NCI-H748 treated with DMSO at 0.1 percent for 48 hours (cell line): ENCODE measurements around the gene RAMP2.
"Not testable (repeated sequence)": the region's sequence is repeated elsewhere in the genome, so short reads cannot be mapped to it uniquely, and the experiment has no call there.

Source experiments
- DNase-seq: peaks from one replicate; lab custom pipeline; 2025; lab: John Stamatoyannopoulos, UW

RAMP2 gene

DNA sequence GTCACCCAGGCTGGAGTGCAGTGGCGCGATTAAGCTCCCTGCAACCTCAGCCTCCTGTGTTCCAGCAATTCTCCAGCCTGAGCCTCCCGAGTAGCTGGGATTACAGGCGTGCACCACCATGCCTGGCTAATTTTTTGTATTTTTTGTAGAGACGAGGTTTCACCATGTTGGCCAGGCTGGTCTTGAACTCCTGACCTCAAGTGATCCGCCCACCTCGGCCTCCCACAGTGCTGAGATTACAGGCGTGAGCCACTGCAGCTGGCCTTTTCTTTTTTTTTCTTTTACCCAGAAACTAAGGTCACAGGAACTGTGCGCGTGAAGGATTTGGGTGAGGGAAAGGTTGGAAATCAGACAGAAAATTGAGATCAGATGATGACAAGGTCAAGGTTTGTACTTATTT lies 8.9 kb downstream of the RAMP2 start:
- DNase-seq, result not testable (repeated sequence)

DNA sequence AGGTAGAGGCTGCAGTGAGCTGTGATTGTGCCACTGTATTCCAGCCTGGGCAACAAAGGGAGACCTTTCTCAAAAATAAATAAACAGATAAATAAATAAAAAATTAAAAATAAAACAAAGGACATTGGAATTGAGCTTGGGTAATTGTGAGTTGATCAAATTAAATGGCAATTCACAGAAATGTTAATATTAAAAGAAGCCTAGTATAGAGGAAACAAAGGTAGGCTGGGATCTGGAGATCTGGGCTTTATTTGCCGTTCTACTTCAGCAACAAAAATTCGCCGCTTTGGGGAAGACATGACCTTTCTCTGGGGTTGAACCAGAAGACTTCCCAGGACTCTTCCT lies 11.9 kb downstream of the RAMP2 start:
- no peak for DNase-seq

DNA sequence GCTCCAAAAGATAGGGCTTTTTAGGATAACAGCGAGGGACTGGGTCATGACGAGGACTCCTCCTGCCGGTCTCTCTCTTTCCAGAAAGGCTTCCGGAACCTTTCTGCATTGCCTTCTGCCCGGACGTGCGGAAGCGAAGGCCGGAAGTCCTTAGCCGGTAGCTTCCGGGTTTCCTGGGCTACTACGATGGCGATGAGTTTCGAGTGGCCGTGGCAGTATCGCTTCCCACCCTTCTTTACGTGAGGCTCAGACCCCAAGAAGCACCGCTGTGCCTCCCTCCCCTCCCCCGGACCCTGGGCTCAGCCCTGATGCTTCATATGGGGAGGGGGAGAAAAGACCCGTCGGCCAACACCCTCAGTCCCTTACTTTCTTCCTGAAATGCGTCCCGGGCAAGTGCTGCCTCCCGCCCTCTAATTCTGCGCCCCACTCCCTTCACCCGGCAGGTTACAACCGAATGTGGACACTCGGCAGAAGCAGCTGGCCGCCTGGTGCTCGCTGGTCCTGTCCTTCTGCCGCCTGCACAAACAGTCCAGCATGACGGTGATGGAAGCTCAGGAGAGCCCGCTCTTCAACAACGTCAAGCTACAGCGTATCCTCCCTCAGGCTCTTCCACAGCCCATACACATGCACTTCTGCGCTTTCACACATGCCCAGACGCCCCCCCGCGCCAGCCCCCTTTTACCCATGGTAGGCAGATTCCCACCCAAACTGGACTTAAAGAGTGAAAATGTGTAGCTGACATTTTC lies 12.4 kb downstream of the RAMP2 start, which contains the start of gene VPS25:
VPS25 (plus strand) TSS at position 160 of the 746 bp plus-strand sequence; CDS start at position 187, 27 bp downstream.
- DNase-seq, result peak; percentile 30

- DNase-seq, result no peak
Observed at GRCh38 chr17:42774066-42774745, 13.2 kb downstream of the RAMP2 start.

GRCh38 chr17:42775534-42776098 lies 14.6 kb downstream of the RAMP2 start:
- DNase-seq, result no peak

GRCh38 chr17:42778570-42778969 lies 17.5 kb downstream of the RAMP2 start:
- no peak for DNase-seq

DNA sequence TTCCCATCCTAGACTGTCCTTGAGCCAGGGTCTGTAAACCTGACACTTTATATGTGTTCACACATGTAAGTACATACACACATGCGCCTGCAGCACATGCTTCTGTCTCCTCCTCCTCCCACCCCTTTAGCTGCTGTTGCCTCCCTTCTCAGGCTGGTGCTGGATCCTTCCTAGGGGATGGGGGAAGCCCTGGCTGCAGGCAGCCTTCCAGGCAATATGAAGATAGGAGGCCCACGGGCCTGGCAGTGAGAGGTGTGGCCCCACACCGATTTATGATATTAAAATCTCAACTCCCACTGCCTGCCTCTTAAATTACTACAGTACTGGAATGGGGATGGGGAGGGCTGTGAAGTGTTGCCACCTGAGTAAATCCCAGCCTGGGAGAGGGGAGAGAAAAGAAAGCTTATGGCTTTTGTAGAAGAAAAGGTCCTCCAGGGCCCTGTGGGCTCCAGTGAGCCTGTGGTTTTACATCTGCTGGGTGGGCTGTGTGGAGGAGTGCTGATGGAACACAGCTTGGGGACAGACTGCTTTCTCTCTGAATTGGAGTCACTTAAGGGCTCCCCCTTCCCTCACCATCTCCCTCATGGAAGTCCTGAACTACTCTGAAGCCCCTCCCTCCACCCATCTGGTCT lies 18.4 kb downstream of the RAMP2 start:
- DNase-seq, result no peak

DNA sequence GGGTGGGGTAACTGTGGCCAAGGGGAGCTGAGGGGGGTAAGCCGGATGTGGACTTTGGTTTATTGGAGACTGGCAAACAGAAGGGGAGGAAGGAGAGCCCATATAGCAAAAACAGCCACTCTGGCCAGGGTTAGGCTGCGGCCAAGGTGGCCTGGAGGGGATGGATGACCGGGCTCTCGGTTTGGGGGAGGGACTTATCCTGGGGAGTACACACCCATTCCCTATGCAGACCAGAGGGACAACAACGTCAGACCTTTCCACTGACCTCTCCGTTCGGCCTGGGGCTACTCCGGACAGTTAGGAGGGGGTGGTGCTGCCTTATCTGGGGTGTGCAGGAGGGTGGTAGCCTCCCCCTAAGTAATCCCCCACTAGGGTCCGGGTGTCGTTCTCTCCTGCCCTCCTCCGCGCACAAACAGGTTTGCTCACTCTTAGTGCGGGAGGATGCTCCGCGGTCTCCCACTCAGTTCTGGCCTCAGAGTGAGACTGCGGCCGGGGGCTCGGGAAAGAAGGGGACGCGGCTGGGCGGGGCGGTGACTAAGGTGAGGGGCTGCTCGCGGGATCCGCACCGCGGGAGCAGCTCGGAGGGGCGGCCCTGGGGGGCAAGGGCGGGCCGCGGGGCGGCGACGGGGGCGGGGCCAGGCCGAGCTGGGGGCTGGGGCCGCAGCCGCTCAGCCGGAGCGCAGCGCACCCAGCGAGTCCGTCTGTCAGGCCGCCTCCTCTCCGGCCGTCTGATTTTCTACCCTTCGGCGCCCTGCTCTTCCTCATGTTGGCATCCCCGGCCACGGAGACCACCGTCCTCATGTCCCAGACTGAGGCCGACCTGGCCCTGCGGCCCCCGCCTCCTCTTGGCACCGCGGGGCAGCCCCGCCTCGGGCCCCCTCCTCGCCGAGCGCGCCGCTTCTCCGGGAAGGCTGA lies 19.2 kb downstream of the RAMP2 start, which contains the start of gene WNK4:
WNK4 (plus strand) TSS at position 675 of the 915 bp plus-strand sequence; CDS start at position 764, 89 bp downstream.
- no peak for DNase-seq

- DNase-seq, result no peak
Observed at GRCh38 chr17:42780851-42781638, 20.0 kb downstream of the RAMP2 start.

DNA sequence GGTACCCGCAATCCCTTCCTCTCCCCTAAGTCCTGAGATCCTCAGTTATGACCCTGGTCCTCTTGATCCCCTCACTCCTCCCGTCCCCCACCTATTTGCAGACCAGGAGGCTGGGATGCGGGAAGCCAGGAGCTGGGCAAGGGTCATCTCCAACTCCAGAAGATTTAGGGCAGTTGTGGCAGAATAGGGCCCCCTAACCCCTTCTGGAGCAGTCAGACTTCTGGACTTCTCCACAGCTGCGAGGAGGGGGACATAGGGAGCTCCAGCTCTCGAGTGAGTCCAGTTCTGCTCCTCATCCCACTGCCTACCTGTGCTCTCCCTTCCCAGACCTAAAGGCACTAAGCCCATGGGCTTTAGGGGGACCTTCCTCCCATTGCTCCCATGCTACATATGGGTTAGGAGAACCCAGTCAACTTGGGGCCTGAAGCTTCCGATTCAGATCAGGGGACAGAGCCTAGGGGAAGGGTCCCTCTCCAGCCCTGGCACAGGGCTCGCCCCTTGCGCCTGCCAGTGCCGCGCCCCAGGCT lies 20.7 kb downstream of the RAMP2 start:
- no peak for DNase-seq

- DNase-seq, result no peak
Observed at GRCh38 chr17:42782166-42783061, 21.4 kb downstream of the RAMP2 start.

DNA sequence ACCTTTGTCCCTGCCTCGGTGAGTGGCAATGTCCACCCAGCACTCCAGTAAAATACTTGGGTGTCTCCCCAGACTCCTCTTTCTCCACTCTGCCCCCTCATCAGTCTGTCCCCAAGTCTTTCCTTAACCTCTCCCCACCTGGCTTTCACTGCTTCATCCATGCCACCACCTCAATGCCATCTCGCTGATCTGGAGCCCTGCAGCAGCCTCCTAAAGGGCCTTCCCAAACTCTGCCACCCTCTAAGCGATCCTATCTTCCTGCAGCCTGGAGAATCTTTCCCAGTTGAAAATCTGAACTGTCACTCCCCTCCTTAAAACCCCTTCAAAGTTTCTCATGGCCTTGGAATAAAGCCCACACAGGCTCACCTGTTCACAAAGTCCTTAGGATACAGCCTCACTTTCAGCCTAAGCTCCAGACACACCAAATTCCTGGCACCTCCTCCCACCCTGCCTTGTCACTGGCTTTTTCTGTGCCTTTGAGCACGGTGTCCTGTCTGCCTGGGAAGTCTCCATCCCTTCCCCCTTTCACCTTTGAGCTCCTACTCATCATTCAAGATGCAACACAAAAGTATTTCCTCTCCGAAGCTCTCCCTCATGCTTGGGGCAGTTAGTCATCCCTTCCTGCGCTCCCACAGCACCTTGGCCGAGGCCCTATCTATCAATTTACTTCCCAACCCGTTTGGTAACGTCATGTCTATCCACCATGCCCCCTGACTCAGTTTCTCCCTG lies 22.2 kb downstream of the RAMP2 start:
- no peak for DNase-seq

GRCh38 chr17:42783791-42784138 lies 22.7 kb downstream of the RAMP2 start:
- DNase-seq, result no peak

DNA sequence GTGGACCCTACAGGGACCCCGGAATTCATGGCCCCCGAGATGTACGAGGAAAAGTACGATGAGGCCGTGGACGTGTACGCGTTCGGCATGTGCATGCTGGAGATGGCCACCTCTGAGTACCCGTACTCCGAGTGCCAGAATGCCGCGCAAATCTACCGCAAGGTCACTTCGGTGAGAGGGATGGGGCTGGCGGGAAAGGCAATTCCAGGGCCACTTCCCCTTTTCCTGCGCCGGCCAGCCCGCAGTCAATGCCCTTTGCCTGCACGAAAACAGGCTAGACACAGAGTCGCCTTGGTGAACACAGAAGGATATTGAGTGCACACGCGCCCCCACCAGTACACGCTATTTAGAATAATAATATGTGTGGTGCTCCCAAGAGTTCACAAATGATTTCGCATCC lies 23.4 kb downstream of the RAMP2 start:
- no peak for DNase-seq

DNA sequence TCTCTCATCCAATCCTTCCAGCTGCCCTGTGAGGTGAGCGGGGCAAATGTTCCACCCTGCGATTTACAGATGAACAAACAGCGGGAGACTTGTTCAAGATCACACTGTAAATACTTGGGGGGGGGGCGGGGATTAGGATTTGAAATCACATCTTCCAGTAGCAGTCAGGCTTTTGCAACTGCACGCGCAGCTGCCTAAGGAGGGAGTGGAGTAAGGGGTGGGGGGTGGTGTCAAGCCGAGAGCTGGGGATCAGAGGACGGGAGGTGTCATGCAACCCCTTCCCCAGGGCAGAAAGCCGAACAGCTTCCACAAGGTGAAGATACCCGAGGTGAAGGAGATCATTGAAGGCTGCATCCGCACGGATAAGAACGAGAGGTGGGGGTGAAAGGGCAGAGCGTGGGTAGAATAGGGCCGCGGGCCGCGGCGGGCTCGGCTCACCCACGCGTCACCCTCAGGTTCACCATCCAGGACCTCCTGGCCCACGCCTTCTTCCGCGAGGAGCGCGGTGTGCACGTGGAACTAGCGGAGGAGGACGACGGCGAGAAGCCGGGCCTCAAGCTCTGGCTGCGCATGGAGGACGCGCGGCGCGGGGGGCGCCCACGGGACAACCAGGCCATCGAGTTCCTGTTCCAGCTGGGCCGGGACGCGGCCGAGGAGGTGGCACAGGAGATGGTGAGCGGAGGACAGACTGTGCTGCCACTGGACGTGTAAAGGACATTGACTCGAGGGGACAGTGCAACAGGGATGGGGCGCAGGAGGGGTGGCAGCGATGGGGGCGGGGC lies 24.0 kb downstream of the RAMP2 start:
- DNase-seq, result no peak

- DNase-seq, result no peak
Observed at GRCh38 chr17:42787266-42787665, 26.2 kb downstream of the RAMP2 start.

DNA sequence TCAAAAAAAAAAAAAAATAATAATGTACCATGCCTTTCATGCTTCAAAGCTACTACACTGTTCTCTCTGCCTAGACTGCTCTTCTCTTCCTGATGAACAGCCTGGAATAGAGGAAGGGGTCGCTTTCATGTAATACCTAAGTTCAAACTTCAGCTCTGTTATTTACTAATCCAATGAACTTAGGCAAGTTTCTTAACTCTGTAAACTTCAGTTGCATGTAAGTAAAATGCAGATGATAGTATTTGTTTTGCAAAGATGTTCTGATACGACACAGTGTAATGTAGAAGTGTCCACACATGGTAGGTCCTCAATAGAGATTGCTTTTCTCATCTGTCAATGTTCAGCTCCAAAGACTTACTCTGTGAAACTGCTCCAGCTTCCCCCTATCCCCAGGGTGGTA lies 30.9 kb downstream of the RAMP2 start:
- no peak for DNase-seq

- DNase-seq, result no peak
Observed at GRCh38 chr17:42792545-42792944, 31.5 kb downstream of the RAMP2 start.
